ENCODE data around the gene TEX19. TPM values are rescaled to one million over a fixed set of nuclear protein-coding genes. Genes with fewer than 3 reads are reported as not detected.
A peak's percentile ranks its signal among the peaks of the same experiment; 100 is the strongest.

The TEX19 gene
- total and polyA plus RNA-seq, 2 of the 8 experiments (the other 6 are each of a cell fraction or from before 2014, with no cell fraction given) = 0.54 to 0.80 TPM

GRCh38 chr17:82333279-82334171 is 25.5 kb upstream of the TEX19 start, which contains the start of gene SECTM1 (continued):
- TF ChIP-seq HDAC6 (IDR thresholded peaks at IDR 0.05; ENCODE audit: low read depth, low read length) (no peak), TEAD4 (IDR thresholded peaks at IDR 0.05; ENCODE audit: low read depth, low read length) (no peak), SIX5 (IDR thresholded peaks at IDR 0.05; ENCODE audit: low read depth, low read length) (no peak), RAD21 (IDR thresholded peaks at IDR 0.05 in 1 of 2, conservative IDR thresholded peaks at IDR 0.05 in 1 of 2; ENCODE audit: low read depth in 2 of 2, low read length in 2 of 2) (no peak), RFX5 (IDR thresholded peaks at IDR 0.05; ENCODE audit: borderline replicate concordance, low read depth, low read length) (no peak), SIRT6 (IDR thresholded peaks at IDR 0.05; ENCODE audit: low read length) (no peak), CHD1 (IDR thresholded peaks at IDR 0.05; ENCODE audit: low read depth, low read length) (no peak), NANOG (IDR thresholded peaks at IDR 0.05; ENCODE audit: insufficient read depth, low read depth, low read length, poor library complexity, severe bottlenecking) (no peak), SP2 (IDR thresholded peaks at IDR 0.05; ENCODE audit: low read length) (no peak), CREB1 (IDR thresholded peaks at IDR 0.05) (no peak), GABPA (IDR thresholded peaks at IDR 0.05; ENCODE audit: borderline replicate concordance, insufficient read depth, low read length) (no peak), KDM5A (IDR thresholded peaks at IDR 0.05; ENCODE audit: low read length) (no peak), TCF12 (IDR thresholded peaks at IDR 0.05; ENCODE audit: low read depth, low read length) (no peak), E2F6 (IDR thresholded peaks at IDR 0.05) (peak; percentile 86), KDM1A (IDR thresholded peaks at IDR 0.05; ENCODE audit: borderline replicate concordance, low read length) (no peak), POU5F1 (IDR thresholded peaks at IDR 0.05; ENCODE audit: low read depth, low read length) (no peak)
